ENCODE results near the gene SORT1. TPM values are rescaled to one million over a fixed set of nuclear protein-coding genes. Genes with fewer than 3 reads are reported as not detected.
A peak's percentile ranks its signal among the peaks of the same experiment; 100 is the strongest.
"Not testable (repeated sequence)": the region's sequence is repeated elsewhere in the genome, so short reads cannot be mapped to it uniquely, and the experiment has no call there.

The SORT1 gene
- total and polyA plus RNA-seq, 2 donors: 3.6 to 10.3 TPM

DNA sequence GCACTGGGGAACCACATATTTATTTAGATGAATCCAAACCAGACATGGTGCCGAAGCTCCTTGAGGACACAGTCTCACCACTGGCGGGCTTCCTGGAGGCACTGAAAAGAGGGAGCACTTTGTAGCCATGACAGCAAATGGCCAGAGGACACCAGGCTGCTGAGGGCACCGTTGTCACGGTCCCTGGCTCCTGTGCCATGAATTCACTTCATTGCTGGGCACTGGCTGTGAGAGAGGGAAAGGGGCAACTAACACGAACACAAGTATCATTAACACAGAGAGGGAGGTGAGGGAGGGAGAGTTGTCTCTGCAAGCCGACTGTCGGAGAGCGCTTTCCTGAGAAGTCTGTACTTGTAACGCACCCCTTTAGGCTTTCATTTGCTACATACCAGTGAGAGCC is 105.4 kb downstream of the SORT1 start:
- Histone ChIP-seq H3K27me3 (ENCODE audit: control insufficient read depth in 2 of 2, insufficient read depth in 1 of 2, low read length in 1 of 2) (peaks cover 0 to 5% of the 10 kb centered on the region in 2 donors), H3K36me3 (ENCODE audit: control insufficient read depth in 2 of 2, insufficient read depth in 2 of 2, low read length in 1 of 2) (no peaks in the 10 kb centered on the region), H3K27ac (ENCODE audit: low read depth in 1 of 2, low read length in 1 of 2) (no peak overlapping the region), H3K4me1 (ENCODE audit: control insufficient read depth in 2 of 2, insufficient read depth in 2 of 2, low read length in 2 of 2) (no peaks in the 10 kb centered on the region), H3K9me3 (ENCODE audit: control insufficient read depth in 2 of 2, insufficient read depth in 1 of 2, low read length in 1 of 2) (no peaks in the 10 kb centered on the region), H3K4me3 (ENCODE audit: low read length in 2 of 2) (no peak overlapping the region)
- DNase-seq (ENCODE audit: low read depth in 6 of 9, low spot score in 9 of 9): no peak
- 92% methylated on average over 9 of the region's 9 CpGs for WGBS

DNA sequence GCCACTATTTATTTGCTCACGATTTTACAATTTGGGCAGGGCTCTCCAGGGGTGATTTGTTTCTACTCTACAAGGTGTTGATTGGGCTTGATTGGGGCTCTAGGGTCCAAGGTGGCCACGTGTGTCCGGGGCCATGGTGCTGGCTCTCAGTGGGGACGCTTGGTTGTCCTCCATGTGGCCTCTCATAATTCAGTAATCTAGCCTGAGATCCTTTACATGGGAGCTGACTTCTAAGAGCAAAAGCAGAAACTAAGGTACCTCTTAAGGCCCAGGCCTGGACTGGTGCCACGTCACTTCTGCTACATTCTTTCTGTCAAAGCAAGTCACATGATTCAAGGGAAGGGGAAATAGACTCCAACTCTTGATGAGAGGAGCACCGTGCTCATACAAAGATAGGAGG is 106.7 kb downstream of the SORT1 start:
- Histone ChIP-seq H3K36me3 (ENCODE audit: control insufficient read depth in 2 of 2, insufficient read depth in 2 of 2, low read length in 1 of 2) (no peaks in the 10 kb centered on the region), H3K4me3 (ENCODE audit: low read length in 2 of 2) (no peak overlapping the region), H3K4me1 (ENCODE audit: control insufficient read depth in 2 of 2, insufficient read depth in 2 of 2, low read length in 2 of 2) (no peaks in the 10 kb centered on the region), H3K27me3 (ENCODE audit: control insufficient read depth in 2 of 2, insufficient read depth in 1 of 2, low read length in 1 of 2) (peaks cover 0 to 5% of the 10 kb centered on the region in 2 donors), H3K27ac (ENCODE audit: low read depth in 1 of 2, low read length in 1 of 2) (no peak overlapping the region), H3K9me3 (ENCODE audit: control insufficient read depth in 2 of 2, insufficient read depth in 1 of 2, low read length in 1 of 2) (no peaks in the 10 kb centered on the region)
- no peak for DNase-seq (ENCODE audit: low read depth in 6 of 9, low spot score in 9 of 9)
- WGBS: 72% methylated on average over 6 of the region's 6 CpGs

DNA sequence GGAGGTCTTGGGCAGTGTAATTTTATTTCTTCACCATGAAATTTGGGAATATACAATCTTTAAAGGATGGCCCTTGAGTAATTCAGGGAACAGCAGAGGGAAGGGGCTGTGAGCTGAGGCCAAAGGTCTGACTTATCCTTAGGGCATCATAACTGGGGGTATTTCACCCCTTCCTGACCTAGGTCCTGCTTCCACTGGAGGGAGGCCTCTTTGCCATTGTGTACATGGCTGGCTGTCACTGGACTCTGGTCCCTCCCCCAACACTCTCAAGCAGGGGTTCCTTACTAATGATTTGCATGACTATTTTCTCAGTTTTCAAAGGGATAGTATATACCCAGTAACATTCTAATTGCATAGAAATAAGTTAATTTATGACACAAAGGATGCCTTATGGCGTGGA is 107.6 kb downstream of the SORT1 start:
- Histone ChIP-seq H3K4me1 (ENCODE audit: control insufficient read depth in 2 of 2, insufficient read depth in 2 of 2, low read length in 2 of 2) (no peaks in the 10 kb centered on the region), H3K9me3 (ENCODE audit: control insufficient read depth in 2 of 2, insufficient read depth in 1 of 2, low read length in 1 of 2) (no peaks in the 10 kb centered on the region), H3K27ac (ENCODE audit: low read depth in 1 of 2, low read length in 1 of 2) (no peak overlapping the region), H3K27me3 (ENCODE audit: control insufficient read depth in 2 of 2, insufficient read depth in 1 of 2, low read length in 1 of 2) (peaks cover 0 to 4% of the 10 kb centered on the region in 2 donors), H3K36me3 (ENCODE audit: control insufficient read depth in 2 of 2, insufficient read depth in 2 of 2, low read length in 1 of 2) (no peaks in the 10 kb centered on the region), H3K4me3 (ENCODE audit: low read length in 2 of 2) (no peak overlapping the region)
- DNase-seq (ENCODE audit: low read depth in 6 of 9, low spot score in 9 of 9): no peak
- WGBS: 92% methylated on average over 1 of the region's 1 CpG

DNA sequence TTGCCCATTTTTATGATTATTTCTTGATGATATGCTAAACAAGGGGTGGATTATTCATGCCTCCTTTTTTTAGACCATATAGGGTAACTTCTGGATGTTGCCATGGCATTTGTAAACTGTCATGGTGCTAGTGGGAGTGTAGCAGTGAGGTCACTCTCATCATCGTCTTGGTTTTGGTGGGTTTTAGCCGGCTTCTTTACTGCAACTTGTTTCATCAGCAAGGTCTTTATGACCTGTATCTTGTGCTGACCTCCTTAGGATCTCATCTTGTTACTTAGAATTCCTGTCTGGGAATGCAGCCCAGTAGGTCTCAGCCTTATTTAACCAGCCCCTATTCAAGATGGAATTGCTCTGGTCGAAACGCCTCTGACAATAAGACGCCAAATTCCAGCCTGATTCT is 111.0 kb downstream of the SORT1 start:
- not testable (repeated sequence) for H3K27me3 ChIP-seq (ENCODE audit: control insufficient read depth in 2 of 2, insufficient read depth in 1 of 2, low read length in 1 of 2); H3K36me3 ChIP-seq (ENCODE audit: control insufficient read depth in 2 of 2, insufficient read depth in 2 of 2, low read length in 1 of 2); H3K9me3 ChIP-seq (ENCODE audit: control insufficient read depth in 2 of 2, insufficient read depth in 1 of 2, low read length in 1 of 2); DNase-seq (ENCODE audit: low read depth in 6 of 9, low spot score in 9 of 9); H3K27ac ChIP-seq (ENCODE audit: low read depth in 1 of 2, low read length in 1 of 2); H3K4me3 ChIP-seq (ENCODE audit: low read length in 2 of 2)
- 98% methylated on average over 5 of the region's 5 CpGs for WGBS
- peaks cover 12 to 23% of the 10 kb centered on the region in 2 donors for H3K4me1 ChIP-seq (ENCODE audit: control insufficient read depth in 2 of 2, insufficient read depth in 2 of 2, low read length in 2 of 2)

DNA sequence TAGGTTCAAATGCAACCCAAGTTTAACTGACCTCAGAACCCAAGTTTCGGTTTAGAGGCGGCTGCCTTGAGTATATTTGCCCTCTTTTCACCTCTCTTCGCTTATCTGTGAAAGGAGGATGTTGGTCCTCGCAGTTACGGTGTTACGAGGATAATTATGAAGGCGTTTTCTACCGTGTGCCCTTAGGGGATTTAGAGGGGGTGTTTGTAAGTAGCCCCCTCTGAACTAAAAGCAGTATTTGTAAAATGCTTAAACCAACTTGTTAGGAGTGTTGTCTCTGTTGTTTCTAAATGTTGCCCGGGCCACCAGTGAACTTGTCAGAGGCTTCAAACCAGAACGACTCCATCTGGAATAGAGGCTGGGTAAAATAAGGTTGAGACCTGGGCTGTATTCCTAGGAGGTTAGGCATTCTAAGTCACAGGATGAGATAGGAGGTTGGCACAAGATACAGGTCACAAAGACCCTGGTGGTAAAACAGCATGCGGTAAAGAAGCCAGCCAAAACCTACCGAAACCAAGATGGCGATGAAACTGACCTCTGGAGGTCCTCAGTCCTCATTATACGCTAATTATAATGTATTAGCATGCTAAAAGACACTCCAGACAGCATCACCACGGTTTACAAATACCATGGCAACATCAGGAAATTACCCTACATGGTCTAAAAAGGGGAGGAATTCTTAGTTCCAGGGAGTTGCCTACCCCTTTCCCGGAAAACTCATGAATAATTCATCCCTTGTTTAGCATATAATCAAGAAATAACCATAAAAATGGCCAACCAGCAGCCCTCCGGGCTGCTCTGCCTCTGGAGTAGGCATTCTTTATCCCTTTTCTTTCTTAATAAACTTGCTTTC is 113.7 kb downstream of the SORT1 start:
- Histone ChIP-seq H3K4me1 (ENCODE audit: control insufficient read depth in 2 of 2, insufficient read depth in 2 of 2, low read length in 2 of 2) (peaks cover 14 to 27% of the 10 kb centered on the region in 2 donors), H3K9me3 (ENCODE audit: control insufficient read depth in 2 of 2, insufficient read depth in 1 of 2, low read length in 1 of 2) (no peaks in the 10 kb centered on the region), H3K27me3 (ENCODE audit: control insufficient read depth in 2 of 2, insufficient read depth in 1 of 2, low read length in 1 of 2) (no peaks in the 10 kb centered on the region), H3K27ac (ENCODE audit: low read depth in 1 of 2, low read length in 1 of 2) (peak overlapping the region; percentile 79 to 80), H3K36me3 (ENCODE audit: control insufficient read depth in 2 of 2, insufficient read depth in 2 of 2, low read length in 1 of 2) (peaks cover 7 to 13% of the 10 kb centered on the region in 2 donors), H3K4me3 (ENCODE audit: low read length in 2 of 2) (peak overlapping the region; percentile 79 to 82)
- WGBS: 62% methylated on average over 17 of the region's 17 CpGs
- peak in 1 of 9 donors; percentile 9 for DNase-seq (ENCODE audit: low read depth in 6 of 9, low spot score in 9 of 9)

DNA sequence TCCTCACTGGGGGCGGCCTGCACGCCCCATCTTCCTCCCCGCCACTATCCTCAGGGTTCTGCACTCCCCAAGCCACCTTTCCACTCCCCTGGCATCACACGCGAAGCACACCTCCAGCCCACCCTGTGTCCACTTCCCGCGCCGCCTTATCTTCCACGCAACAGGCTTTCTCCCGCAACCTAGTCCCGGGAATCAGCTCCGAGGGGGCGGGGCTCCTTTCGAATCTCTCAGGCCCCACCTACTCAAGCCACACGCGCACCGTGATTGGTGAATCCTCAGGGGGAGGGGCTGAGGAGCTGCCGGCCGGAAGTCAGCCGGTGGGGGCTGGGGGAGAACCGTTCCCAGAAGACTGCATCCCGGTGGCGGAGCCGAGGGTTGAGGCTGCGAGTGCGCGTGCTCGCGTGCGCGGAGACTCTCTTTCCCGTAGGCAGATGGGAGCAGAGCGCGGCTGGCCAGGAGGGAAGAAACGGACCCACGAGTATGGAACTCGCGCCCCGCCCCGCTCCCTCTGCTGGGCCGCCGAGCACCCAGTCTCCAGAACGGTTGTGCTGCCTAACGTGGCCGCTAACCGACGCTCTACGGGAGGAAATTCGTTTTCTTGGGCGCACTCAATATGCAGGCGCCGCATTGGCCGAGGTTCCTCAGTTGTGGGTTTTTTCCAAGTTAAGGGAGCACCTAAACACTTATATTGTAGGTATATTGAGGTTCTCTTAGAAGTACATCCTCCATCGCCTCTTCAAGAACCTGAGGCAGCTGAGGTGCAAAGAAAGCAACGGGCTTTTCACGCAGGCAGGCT is 114.6 kb downstream of the SORT1 start, which contains the start of gene PSRC1:
TSS of gene PSRC1 (minus strand) at position 194 of the 796 bp plus-strand sequence.
- no peaks in the 10 kb centered on the region for H3K27me3 ChIP-seq (ENCODE audit: control insufficient read depth in 2 of 2, insufficient read depth in 1 of 2, low read length in 1 of 2)
- H3K9me3 ChIP-seq (ENCODE audit: control insufficient read depth in 2 of 2, insufficient read depth in 1 of 2, low read length in 1 of 2): no peaks in the 10 kb centered on the region
- H3K4me1 ChIP-seq (ENCODE audit: control insufficient read depth in 2 of 2, insufficient read depth in 2 of 2, low read length in 2 of 2): peaks cover 14 to 27% of the 10 kb centered on the region in 2 donors
- peak; percentile 81 to 95 (median 89) for DNase-seq (ENCODE audit: low read depth in 6 of 9, low spot score in 9 of 9)
- H3K27ac ChIP-seq (ENCODE audit: low read depth in 1 of 2, low read length in 1 of 2): peak within 1 kb of the TSS; percentile 79 to 80
- WGBS: under 1% methylated on average over 56 of the region's 56 CpGs
- peaks cover 7 to 15% of the 10 kb centered on the region in 2 donors for H3K36me3 ChIP-seq (ENCODE audit: control insufficient read depth in 2 of 2, insufficient read depth in 2 of 2, low read length in 1 of 2)
- H3K4me3 ChIP-seq (ENCODE audit: low read length in 2 of 2): peak within 1 kb of the TSS; percentile 79 to 82

DNA sequence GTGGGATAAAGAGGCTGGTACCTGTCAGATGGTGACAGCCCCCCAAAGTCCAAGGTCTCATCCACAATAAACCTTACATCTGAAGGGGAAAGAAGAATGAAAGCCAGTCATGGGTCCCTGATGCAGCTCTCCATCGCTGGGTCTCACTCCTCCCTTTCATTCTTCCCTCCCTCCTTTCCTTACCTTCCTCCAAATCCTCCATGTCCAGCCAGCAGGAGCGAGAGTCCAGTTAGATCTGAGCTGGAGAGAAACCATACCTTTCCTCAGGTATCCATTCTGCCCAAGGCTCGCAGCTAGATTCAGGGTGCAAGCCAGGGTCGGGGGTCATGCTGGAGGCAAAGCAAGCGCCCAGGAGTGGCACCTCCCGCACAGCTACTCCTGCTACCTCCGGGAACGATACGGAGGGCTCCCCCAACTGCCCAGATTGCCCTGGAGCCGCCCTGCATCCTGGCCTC is 115.2 kb downstream of the SORT1 start:
- no peak for DNase-seq (ENCODE audit: low read depth in 6 of 9, low spot score in 9 of 9)

DNA sequence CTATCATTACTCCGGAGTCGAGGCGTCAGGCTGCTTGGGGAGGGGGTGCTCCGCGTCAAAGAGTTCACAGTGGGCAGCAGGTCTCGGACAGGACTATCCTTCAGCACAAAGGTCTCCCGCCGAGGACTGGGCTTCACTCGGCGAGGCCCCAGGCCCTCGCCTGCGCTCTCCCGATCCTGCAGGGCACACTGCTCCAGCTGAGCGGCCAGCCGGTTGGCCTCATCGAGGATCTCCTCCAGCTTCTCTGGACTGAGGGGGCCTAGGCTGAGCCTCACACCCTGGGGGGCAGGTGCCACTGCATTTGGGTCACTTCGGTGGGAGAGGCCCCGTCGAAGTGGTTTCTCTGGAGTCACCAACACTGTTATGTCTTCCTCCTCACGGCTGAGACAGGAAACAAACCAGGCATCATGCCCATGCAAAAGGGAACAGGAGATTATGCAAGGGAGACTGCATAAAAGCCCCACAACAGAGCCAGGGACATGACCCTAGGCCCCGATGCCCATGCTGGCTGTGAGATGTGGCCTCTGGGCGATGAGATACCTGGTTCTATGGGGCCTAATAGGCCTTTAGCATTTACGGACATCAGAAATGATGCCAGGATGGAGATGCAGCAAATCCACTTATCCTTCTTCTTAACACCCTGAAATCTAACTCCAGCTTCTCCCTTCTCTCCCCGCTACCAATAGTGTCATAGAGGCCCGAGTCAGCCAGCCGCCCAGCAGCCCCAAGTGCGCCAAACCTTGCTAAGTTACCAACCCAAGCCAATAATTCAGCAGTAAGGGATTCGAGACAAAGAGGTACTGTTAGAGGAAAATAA is 115.8 kb downstream of the SORT1 start:
- no peaks in the 10 kb centered on the region for H3K27me3 ChIP-seq (ENCODE audit: control insufficient read depth in 2 of 2, insufficient read depth in 1 of 2, low read length in 1 of 2)
- peaks cover 0 to 2% of the 10 kb centered on the region in 2 donors for H3K9me3 ChIP-seq (ENCODE audit: control insufficient read depth in 2 of 2, insufficient read depth in 1 of 2, low read length in 1 of 2)
- H3K4me3 ChIP-seq (ENCODE audit: low read length in 2 of 2): peak overlapping the region; percentile 79 to 82
- no peak for DNase-seq (ENCODE audit: low read depth in 6 of 9, low spot score in 9 of 9)
- peaks cover 14 to 31% of the 10 kb centered on the region in 2 donors for H3K4me1 ChIP-seq (ENCODE audit: control insufficient read depth in 2 of 2, insufficient read depth in 2 of 2, low read length in 2 of 2)
- H3K27ac ChIP-seq (ENCODE audit: low read depth in 1 of 2, low read length in 1 of 2): no peak overlapping the region
- peaks cover 7 to 18% of the 10 kb centered on the region in 2 donors for H3K36me3 ChIP-seq (ENCODE audit: control insufficient read depth in 2 of 2, insufficient read depth in 2 of 2, low read length in 1 of 2)
- 80% methylated on average over 28 of the region's 28 CpGs for whole genome bisulfite sequencing

More for the DNA sequence above, 115.2 kb downstream of the SORT1 start:
- Histone ChIP-seq H3K27ac (ENCODE audit: low read depth in 1 of 2, low read length in 1 of 2) (no peak overlapping the region), H3K4me1 (ENCODE audit: control insufficient read depth in 2 of 2, insufficient read depth in 2 of 2, low read length in 2 of 2) (peaks cover 14 to 30% of the 10 kb centered on the region in 2 donors), H3K36me3 (ENCODE audit: control insufficient read depth in 2 of 2, insufficient read depth in 2 of 2, low read length in 1 of 2) (peaks cover 7 to 18% of the 10 kb centered on the region in 2 donors), H3K9me3 (ENCODE audit: control insufficient read depth in 2 of 2, insufficient read depth in 1 of 2, low read length in 1 of 2) (peaks cover 0 to under 1% of the 10 kb centered on the region in 2 donors), H3K4me3 (ENCODE audit: low read length in 2 of 2) (peak overlapping the region; percentile 79 to 82), H3K27me3 (ENCODE audit: control insufficient read depth in 2 of 2, insufficient read depth in 1 of 2, low read length in 1 of 2) (no peaks in the 10 kb centered on the region)
- WGBS: 28% methylated on average over 10 of the region's 10 CpGs
